Head of caudate nucleus (tissue), 42 donors: ENCODE measurements around the gene PMCH.
"Not testable (repeated sequence)": the region's sequence is repeated elsewhere in the genome, so short reads cannot be mapped to it uniquely, and the experiment has no call there.

Experiments used
- DNase-seq, 42 donors: peaks; one replicate each; pipeline versions ENCODE4 v3.0.0 to v3.0.0-alpha.2; 2020 to 2021; ENCODE audit warnings: mixed read lengths in 7 of 42
- intact Hi-C: fragments of 100-400 bp; cut with DNase I; formaldehyde crosslinking; loops from one replicate; pipeline ENCODE4 v1.15.0; 2022

The PMCH gene

GRCh38 chr12:102197789-102198188, at the start of gene PMCH:
Gene PMCH (minus strand): TSS chr12:102197833. CDS start chr12:102197770, 63 bp downstream.
- intact Hi-C loops, result loop anchor here (10.0 kb wide), 1 partner anchor 547 kb away; no protein-coding TSS in a partner anchor
- no peak for DNase-seq

GRCh38 chr12:102240859-102241258, 43.2 kb upstream of the PMCH start:
- intact Hi-C loops, DNase-seq: not testable (repeated sequence)

GRCh38 chr12:102234599-102234998, 37.0 kb upstream of the PMCH start:
- no peak for DNase-seq
- intact Hi-C loops, result no loop called here

- intact Hi-C loops, result no loop called here
- DNase-seq, result no peak
Measured at GRCh38 chr12:102232446-102232845, 34.8 kb upstream of the PMCH start.

GRCh38 chr12:102232036-102232435, 34.4 kb upstream of the PMCH start:
- DNase-seq, result no peak
- intact Hi-C loops, result no loop called here

GRCh38 chr12:102227954-102228353, 30.3 kb upstream of the PMCH start:
- no peak for DNase-seq
- intact Hi-C loops, result no loop called here

- intact Hi-C loops, result no loop called here
- DNase-seq, result no peak
Measured at GRCh38 chr12:102220736-102221135, 23.1 kb upstream of the PMCH start.

- DNase-seq, result no peak
- intact Hi-C loops, result no loop called here
Measured at GRCh38 chr12:102215992-102216691, 18.5 kb upstream of the PMCH start.

- intact Hi-C loops, result no loop called here
- no peak for DNase-seq
Measured at GRCh38 chr12:102204025-102204424, 6.4 kb upstream of the PMCH start.

- no peak for DNase-seq
- intact Hi-C loops, result no loop called here
Measured at GRCh38 chr12:102202556-102202955, 4.9 kb upstream of the PMCH start.

- no peak for DNase-seq
- intact Hi-C loops, result no loop called here
Measured at GRCh38 chr12:102201436-102202061, 3.9 kb upstream of the PMCH start.

- DNase-seq, result no peak
- intact Hi-C loops, result loop anchor here (10.0 kb wide), 1 partner anchor 549 kb away; no protein-coding TSS in a partner anchor
Measured at GRCh38 chr12:102195826-102196225, 1.8 kb downstream of the PMCH start.

GRCh38 chr12:102182635-102183034, 15.0 kb downstream of the PMCH start:
- DNase-seq, result no peak
- intact Hi-C loops, result no loop called here

GRCh38 chr12:102174761-102175160, 22.9 kb downstream of the PMCH start:
- DNase-seq, result no peak
- intact Hi-C loops, result no loop called here

GRCh38 chr12:102174117-102174516, 23.5 kb downstream of the PMCH start:
- DNase-seq, result no peak
- intact Hi-C loops, result no loop called here

- intact Hi-C loops, result no loop called here
- DNase-seq, result no peak
Measured at GRCh38 chr12:102172436-102172835, 25.2 kb downstream of the PMCH start.

- intact Hi-C loops, result no loop called here
Measured at GRCh38 chr12:102171951-102172350, 25.7 kb downstream of the PMCH start.

GRCh38 chr12:102169922-102170621, 27.6 kb downstream of the PMCH start:
- DNase-seq, result peak in 6 of 42 donors; percentile 2 to 20 (median 10)

More at GRCh38 chr12:102171951-102172350, 25.7 kb downstream of the PMCH start:
- no peak for DNase-seq

GRCh38 chr12:102167821-102168604, 29.6 kb downstream of the PMCH start:
- no peak for DNase-seq
- intact Hi-C loops, result no loop called here

More at GRCh38 chr12:102169922-102170621, 27.6 kb downstream of the PMCH start:
- intact Hi-C loops, result no loop called here
